WTC11 (cell line): Measurements from ENCODE around the gene USP4.

ENCODE experiments used
- FOXJ3 ChIP-seq: sonication (generic); formaldehyde crosslinking; IDR thresholded peaks from 2 replicates; pipeline ENCODE4 v1.9.0; 2021; ENCODE audit warnings: missing genetic modification reagents, mild to moderate bottlenecking, borderline replicate concordance
- FOXK1 ChIP-seq: sonication (generic); formaldehyde crosslinking; IDR thresholded peaks from 2 replicates; pipeline ENCODE4 v1.8.0; 2022; ENCODE audit warnings: mild to moderate bottlenecking, moderate library complexity, missing genetic modification reagents
- NFE2L1 ChIP-seq: sonication (generic); formaldehyde crosslinking; IDR thresholded peaks from 2 replicates; pipeline ENCODE4 v1.8.1; 2023; ENCODE audit warnings: missing genetic modification reagents
- NFYB ChIP-seq: sonication (generic); formaldehyde crosslinking; conservative IDR thresholded peaks from 2 replicates; pipeline ENCODE4 v1.8.0; 2022; ENCODE audit warnings: low read depth, missing genetic modification reagents
- NR2C2 ChIP-seq: sonication (generic); formaldehyde crosslinking; IDR thresholded peaks from 2 replicates; pipeline ENCODE4 v1.8.0; 2022; ENCODE audit warnings: mild to moderate bottlenecking, missing genetic modification reagents
- SMAD3 ChIP-seq: sonication (generic); formaldehyde crosslinking; IDR thresholded peaks from 2 replicates; pipeline ENCODE4 v1.8.0; 2022; ENCODE audit warnings: missing genetic modification reagents, mild to moderate bottlenecking, borderline replicate concordance
- SP1 ChIP-seq: sonication (generic); formaldehyde crosslinking; conservative IDR thresholded peaks from 2 replicates; pipeline ENCODE4 v1.8.1; 2022; ENCODE audit warnings: missing genetic modification reagents
- ZNF232 ChIP-seq: sonication (generic); formaldehyde crosslinking; IDR thresholded peaks from 2 replicates; pipeline ENCODE4 v1.8.0; 2022; ENCODE audit warnings: mild to moderate bottlenecking, missing genetic modification reagents
- TF ChIP-seq, protein P1 (sequence below): fragments of 200-600 bp; IDR thresholded peaks from 2 replicates; pipeline ENCODE4 v1.8.0; 2022; ENCODE audit warnings: antibody characterized with exemption
- TF ChIP-seq, protein P2 (sequence below): fragments of 250-450 bp; sonication (Bioruptor Pico); IDR thresholded peaks from 2 replicates; pipeline ENCODE4 v2.1.2; 2022; ENCODE audit warnings: mild to moderate bottlenecking, moderate library complexity
- TF ChIP-seq, protein P3 (sequence below): sonication (generic); formaldehyde crosslinking; IDR thresholded peaks from 2 replicates; pipeline ENCODE4 v1.8.1; 2023; ENCODE audit warnings: mild to moderate bottlenecking, missing genetic modification reagents, moderate library complexity
- TF ChIP-seq, protein P4 (sequence below): sonication (generic); formaldehyde crosslinking; IDR thresholded peaks from 2 replicates; pipeline ENCODE4 v1.8.1; 2023; ENCODE audit warnings: mild to moderate bottlenecking, missing genetic modification reagents

DNA sequence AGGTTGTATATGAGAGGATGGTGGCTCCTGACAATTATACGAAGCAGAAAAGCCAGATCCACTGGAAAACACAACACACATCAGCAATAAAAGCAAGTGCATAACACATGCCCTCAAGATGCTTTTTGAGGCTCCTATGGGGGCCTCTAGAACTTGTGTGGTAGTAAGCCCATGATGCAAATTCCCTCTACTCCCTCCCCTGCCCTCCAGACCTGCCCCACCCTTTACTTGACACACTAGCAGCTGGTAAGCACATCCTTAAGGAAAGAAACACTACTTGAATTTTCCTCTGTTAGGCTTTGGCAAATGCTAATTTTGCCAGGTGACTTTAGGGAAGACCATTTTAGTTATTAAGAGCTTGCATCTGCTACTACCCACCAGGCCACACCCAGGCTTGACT lies 29.2 kb downstream of the USP4 start:
- no peak for TF ChIP-seq SP1 (CRISPR knock-in tag)
- TF ChIP-seq, protein P1, sequence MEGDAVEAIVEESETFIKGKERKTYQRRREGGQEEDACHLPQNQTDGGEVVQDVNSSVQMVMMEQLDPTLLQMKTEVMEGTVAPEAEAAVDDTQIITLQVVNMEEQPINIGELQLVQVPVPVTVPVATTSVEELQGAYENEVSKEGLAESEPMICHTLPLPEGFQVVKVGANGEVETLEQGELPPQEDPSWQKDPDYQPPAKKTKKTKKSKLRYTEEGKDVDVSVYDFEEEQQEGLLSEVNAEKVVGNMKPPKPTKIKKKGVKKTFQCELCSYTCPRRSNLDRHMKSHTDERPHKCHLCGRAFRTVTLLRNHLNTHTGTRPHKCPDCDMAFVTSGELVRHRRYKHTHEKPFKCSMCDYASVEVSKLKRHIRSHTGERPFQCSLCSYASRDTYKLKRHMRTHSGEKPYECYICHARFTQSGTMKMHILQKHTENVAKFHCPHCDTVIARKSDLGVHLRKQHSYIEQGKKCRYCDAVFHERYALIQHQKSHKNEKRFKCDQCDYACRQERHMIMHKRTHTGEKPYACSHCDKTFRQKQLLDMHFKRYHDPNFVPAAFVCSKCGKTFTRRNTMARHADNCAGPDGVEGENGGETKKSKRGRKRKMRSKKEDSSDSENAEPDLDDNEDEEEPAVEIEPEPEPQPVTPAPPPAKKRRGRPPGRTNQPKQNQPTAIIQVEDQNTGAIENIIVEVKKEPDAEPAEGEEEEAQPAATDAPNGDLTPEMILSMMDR, result no peak
- TF ChIP-seq NFE2L1 (CRISPR knock-in tag), result no peak
- TF ChIP-seq SMAD3, result no peak
- no peak for TF ChIP-seq NFYB (CRISPR knock-in tag)
- TF ChIP-seq FOXK1, result no peak
- TF ChIP-seq NR2C2 (CRISPR knock-in tag), result no peak
- TF ChIP-seq, protein P2, sequence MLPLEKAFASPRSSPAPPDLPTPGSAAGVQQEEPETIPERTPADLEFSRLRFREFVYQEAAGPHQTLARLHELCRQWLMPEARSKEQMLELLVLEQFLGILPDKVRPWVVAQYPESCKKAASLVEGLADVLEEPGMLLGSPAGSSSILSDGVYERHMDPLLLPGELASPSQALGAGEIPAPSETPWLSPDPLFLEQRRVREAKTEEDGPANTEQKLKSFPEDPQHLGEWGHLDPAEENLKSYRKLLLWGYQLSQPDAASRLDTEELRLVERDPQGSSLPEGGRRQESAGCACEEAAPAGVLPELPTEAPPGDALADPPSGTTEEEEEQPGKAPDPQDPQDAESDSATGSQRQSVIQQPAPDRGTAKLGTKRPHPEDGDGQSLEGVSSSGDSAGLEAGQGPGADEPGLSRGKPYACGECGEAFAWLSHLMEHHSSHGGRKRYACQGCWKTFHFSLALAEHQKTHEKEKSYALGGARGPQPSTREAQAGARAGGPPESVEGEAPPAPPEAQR, result no peak
- TF ChIP-seq FOXJ3 (CRISPR knock-in tag), result no peak
- TF ChIP-seq, protein P3, sequence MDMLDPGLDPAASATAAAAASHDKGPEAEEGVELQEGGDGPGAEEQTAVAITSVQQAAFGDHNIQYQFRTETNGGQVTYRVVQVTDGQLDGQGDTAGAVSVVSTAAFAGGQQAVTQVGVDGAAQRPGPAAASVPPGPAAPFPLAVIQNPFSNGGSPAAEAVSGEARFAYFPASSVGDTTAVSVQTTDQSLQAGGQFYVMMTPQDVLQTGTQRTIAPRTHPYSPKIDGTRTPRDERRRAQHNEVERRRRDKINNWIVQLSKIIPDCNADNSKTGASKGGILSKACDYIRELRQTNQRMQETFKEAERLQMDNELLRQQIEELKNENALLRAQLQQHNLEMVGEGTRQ (CRISPR knock-in tag), result no peak
- TF ChIP-seq, protein P4, sequence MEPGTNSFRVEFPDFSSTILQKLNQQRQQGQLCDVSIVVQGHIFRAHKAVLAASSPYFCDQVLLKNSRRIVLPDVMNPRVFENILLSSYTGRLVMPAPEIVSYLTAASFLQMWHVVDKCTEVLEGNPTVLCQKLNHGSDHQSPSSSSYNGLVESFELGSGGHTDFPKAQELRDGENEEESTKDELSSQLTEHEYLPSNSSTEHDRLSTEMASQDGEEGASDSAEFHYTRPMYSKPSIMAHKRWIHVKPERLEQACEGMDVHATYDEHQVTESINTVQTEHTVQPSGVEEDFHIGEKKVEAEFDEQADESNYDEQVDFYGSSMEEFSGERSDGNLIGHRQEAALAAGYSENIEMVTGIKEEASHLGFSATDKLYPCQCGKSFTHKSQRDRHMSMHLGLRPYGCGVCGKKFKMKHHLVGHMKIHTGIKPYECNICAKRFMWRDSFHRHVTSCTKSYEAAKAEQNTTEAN (CRISPR knock-in tag), result no peak
- no peak for TF ChIP-seq ZNF232
